Cerebellar cortex (tissue), 1 donor: ENCODE measurements around the gene PLK3.
"Not testable (repeated sequence)": the region's sequence is repeated elsewhere in the genome, so short reads cannot be mapped to it uniquely, and the experiment has no call there.

Source experiments
- DNase-seq: peaks from one replicate; pipeline ENCODE4 v3.0.0-alpha.2; 2015; ENCODE audit warnings: low spot score

The PLK3 gene

DNA sequence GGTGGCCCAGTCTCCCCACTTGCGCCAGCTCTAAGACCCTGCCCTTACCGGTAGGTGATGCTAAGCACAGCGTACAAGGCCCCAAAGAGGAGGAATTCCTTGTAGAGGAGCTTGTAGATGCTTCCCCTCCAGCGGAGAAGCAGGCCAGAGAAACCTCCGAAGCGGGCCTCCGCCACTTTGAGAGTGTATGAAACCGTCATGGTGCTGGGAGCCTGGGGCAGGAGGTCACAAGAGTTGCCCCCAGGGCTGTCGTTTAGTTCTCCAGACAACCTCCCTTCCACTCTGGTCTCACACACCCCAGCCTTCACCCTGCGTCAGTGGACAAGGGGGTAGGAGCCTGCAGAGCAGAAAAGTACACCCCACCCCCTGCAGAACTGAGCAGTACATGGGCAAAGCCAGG lies 12.7 kb upstream of the PLK3 start:
- no peak for DNase-seq

- no peak for DNase-seq
Measured at GRCh38 chr1:44788120-44788860, 11.9 kb upstream of the PLK3 start, which contains the start of gene BEST4. BEST4 (minus strand) TSS chr1:44788170; CDS start chr1:44787705, 465 bp downstream.

GRCh38 chr1:44790968-44791801 lies 9.0 kb upstream of the PLK3 start:
- DNase-seq, result no peak

GRCh38 chr1:44792736-44793502 lies 7.3 kb upstream of the PLK3 start:
- DNase-seq, result no peak

DNA sequence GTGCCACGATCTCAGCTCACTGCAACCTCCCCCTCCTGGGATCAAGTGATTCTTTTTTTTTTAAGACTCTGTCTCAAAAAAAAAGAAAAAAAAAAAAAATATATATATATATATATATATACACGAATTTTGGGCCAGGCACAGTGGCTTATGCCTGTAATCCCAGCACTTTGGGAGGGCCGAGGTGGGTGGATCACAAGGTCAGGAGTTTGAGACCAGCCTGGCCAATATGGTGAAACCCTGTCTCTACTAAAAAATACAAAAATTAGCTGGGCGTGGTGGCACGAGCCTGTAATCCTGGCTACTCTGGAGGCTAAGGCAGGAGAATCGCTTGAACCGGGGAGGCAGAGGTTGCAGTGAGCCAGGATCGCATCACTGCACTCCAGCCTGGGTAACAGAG lies 2.3 kb upstream of the PLK3 start:
- DNase-seq, result not testable (repeated sequence)

DNA sequence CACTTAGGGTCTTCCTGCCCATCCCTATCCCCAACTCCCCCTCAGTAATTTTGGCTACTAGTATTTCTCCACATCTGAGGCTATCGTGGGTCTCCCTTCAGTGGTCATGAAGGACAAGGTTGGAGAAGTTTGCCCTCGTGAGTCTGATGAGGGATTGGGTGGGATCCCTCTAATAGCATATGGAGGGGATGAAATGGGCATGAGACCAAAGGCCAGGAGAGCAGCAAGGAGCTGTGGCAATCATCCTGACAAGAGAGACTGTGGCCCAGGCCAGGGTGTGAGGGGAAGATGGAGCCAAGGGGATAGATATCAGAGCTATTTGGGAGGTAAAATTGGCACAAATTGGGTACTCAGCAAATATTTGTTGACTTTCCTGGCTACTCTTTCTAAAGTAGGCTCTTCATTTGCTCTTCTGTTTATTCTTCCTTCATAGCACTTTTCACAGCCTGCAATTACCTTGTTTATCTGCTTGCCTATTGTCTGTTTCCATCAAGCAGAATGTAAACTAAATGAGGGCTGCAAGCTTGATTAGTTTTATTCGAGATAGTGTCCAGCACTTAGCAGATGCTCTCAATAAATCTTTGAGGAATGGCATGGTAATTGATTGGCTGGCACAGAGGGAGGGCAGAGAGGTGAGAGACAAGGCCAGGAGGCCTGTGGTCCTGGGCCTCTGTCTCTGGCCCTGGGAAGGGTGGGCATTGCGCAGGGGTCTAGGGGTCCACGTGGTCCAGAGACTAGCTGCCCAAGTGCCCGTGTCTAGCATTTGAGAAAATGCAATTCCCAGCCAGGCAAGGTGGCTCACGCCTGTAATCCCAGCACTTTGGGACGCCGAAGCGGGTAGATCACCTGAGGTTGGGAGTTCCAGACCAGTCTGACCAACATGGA lies 1.5 kb upstream of the PLK3 start:
- no peak for DNase-seq

DNA sequence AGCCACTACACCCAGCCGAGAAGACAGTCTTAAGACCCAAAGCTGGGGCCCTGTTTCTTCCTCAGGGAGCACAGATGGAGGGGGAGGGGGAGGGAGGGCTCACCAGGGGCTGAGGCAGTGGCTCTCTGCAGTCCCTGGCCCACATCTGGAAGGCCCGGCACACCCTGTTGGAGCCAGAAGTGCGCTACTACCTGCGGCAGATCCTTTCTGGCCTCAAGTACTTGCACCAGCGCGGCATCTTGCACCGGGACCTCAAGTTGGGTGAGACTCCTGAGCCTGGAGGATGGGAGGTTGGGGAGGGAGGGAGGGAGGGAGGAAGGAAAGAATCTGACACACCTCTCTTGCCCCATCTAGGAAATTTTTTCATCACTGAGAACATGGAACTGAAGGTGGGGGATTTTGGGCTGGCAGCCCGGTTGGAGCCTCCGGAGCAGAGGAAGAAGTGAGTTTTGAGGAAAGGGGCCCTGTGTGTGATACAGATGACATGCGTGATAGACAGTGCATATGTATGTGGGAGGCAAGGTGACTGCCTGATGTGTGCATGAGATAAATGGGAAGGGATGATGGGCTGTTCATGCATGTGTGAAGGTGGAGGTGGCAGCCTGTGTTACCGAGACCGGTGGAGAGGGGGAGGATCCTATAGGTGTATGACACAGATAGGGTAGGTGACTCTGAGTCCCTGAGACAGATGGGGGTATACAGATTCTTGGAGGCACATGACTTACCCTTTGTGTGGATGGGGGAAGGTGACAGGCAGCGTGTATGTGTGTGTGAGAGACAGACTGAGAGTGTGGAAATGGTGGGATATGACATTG lies 1.5 kb downstream of the PLK3 start:
- no peak for DNase-seq

DNA sequence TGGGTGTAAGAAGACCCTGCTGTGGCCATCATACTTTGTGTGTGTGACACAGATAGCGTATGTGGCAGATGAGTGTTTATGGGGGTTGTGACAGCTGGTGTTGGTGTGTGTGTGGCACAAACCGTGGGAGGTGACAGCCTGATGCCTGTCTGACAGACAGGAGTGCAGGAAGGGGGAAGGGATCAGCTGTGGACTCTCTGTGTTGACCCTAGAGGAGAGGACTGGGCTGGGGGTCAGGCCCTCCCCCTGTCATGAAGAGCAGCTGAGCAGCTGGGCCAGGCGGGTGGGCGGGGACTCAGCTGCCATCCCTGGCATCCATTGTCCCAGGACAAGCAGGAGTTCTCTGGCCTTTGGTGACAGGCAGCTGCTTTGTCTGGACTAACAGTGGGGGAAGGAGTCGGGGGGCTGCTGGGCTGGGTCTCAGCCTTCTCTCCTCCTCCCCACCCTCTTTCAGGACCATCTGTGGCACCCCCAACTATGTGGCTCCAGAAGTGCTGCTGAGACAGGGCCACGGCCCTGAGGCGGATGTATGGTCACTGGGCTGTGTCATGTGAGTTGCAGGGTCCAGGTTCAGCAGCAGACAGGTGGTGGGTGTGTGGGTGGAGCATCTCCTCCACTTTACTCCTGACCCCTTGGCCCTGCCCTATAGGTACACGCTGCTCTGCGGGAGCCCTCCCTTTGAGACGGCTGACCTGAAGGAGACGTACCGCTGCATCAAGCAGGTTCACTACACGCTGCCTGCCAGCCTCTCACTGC lies 2.3 kb downstream of the PLK3 start:
- DNase-seq, result no peak

- no peak for DNase-seq
Measured at GRCh38 chr1:44803062-44803311, 2.8 kb downstream of the PLK3 start.

DNA sequence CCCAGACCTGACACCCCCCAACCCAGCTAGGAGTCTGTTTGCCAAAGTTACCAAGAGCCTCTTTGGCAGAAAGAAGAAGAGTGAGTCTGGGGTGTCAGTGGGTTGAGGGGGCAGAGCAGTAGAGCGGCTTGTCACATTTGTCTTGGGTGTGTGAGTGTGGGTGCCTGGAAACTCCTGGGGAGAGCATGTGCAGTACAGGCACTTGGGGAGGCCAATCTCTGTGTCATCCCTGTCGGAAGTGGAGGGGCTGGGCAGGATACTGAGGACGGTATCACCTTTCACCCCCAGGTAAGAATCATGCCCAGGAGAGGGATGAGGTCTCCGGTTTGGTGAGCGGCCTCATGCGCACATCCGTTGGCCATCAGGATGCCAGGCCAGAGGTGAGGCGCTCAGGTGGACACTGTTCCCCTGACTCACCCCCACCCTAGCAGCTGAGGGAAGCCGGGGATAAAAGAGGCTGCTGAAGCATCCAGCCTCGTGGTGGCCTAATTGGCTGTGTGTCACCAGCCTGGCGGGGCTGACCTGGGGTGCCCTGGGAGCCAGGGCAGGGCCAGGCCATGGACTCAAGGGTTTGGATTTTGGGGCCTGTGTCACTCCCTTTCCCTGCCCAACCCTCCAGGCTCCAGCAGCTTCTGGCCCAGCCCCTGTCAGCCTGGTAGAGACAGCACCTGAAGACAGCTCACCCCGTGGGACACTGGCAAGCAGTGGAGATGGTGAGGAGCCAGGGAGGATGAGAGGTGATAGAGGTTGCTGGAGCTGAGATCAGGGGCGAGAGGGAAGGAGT lies 3.3 kb downstream of the PLK3 start:
- no peak for DNase-seq

- DNase-seq, result no peak
Measured at GRCh38 chr1:44805311-44806024, 5.3 kb downstream of the PLK3 start.

- no peak for DNase-seq
Measured at GRCh38 chr1:44806025-44806703, 6.0 kb downstream of the PLK3 start.

DNA sequence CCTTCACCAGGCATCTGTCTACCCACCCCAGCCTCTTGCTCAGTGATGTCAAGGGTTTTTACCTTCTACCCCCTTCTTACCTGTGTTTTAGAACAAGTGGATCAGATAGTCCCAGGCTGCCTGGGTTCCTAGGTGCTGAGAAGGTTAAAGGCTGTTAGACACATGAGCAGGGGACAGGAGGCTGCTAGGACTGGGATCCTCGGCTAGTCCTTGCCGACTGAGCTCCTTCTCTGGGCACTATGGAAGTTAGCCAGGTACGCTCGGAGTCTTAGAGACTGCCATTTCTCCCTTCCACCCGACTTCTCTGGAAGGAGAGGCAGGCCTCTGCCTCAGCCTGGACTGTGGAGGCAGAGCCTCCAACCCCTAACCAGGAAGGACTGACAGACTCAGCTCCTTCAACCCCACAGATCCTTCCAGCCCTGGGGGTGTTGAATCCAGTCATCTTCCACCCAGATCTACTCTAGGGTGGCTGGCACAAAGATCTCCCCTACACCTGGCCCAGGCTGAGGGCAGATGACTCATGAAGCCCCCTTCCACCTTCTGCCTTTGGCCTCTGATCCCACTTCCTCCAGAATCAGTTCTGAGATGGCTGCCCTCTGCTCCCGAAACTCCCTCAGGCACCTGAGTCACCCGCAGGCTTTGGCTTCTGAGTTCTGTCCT lies 6.7 kb downstream of the PLK3 start, which contains the start of gene DYNLT4:
Gene DYNLT4 (minus strand): TSS at position 648 of the 660 bp plus-strand sequence. CDS start 683 bp downstream, outside the sequence.
- no peak for DNase-seq

DNA sequence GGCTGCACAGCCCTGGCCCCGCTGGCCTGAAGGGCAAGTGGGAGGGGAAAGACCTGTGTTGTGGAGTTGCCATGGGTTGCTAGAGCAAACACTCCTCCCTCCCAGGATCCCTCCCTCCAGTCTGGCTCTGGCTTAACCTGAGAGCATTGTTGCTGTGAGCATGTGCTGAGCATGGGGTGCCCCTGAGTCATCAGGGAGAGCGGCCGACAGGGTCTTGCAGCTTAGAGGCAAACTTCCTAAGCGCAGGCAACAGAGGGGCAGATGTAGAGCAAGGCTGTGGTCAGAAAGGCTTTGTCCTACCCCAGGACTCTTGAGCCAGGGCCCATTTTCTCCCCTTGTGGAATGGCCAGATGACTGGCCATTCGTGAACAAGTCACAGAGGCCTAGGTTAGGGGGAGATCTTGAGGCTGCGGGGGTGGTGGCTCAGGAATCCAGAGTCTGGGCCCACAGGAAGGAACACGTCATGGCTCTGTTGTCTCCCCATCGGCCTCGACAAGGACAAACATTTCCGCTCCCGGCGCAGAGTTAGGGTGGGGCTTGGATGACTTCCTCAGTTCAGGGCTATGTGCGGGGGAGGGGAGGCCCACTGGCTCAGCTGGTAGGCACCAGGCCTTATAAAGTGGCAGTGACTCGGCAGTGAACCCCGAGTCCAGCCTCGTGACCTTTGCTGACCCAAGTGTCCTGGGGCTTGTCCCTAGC lies 7.3 kb downstream of the PLK3 start:
- peak; percentile 86 for DNase-seq

GRCh38 chr1:44808063-44808937 lies 8.1 kb downstream of the PLK3 start, which contains the start of gene BTBD19:
BTBD19 (plus strand) TSS chr1:44808523; CDS start chr1:44808821, 298 bp downstream.
- peak; percentile 76 for DNase-seq
